Measurements from ENCODE around the gene MAP6. TPM values are rescaled to one million over a fixed set of nuclear protein-coding genes. Genes with fewer than 3 reads are reported as not detected.
A peak's percentile ranks its signal among the peaks of the same experiment; 100 is the strongest.

The MAP6 gene
- polyA plus RNA-seq, 1 donor, result 10.7 TPM

- DNase-seq (ENCODE audit: low read depth), result no peak
Measured at GRCh38 chr11:75667255-75667830, 1.5 kb downstream of the MAP6 start.

- no peak for DNase-seq (ENCODE audit: low read depth)
Measured at GRCh38 chr11:75665990-75666389, 2.8 kb downstream of the MAP6 start.

- DNase-seq (ENCODE audit: low read depth), result no peak
Measured at GRCh38 chr11:75665126-75665525, 3.7 kb downstream of the MAP6 start.

GRCh38 chr11:75664389-75664788, 4.4 kb downstream of the MAP6 start:
- no peak for DNase-seq (ENCODE audit: low read depth)

GRCh38 chr11:75663808-75664207, 5.0 kb downstream of the MAP6 start:
- DNase-seq (ENCODE audit: low read depth), result no peak

- DNase-seq (ENCODE audit: low read depth), result no peak
Measured at GRCh38 chr11:75659836-75660235, 9.0 kb downstream of the MAP6 start.

- DNase-seq (ENCODE audit: low read depth), result no peak
Measured at GRCh38 chr11:75656044-75656727, 12.7 kb downstream of the MAP6 start.

GRCh38 chr11:75655605-75656004, 13.2 kb downstream of the MAP6 start:
- DNase-seq (ENCODE audit: low read depth), result no peak

- no peak for DNase-seq (ENCODE audit: low read depth)
Measured at GRCh38 chr11:75654314-75654713, 14.5 kb downstream of the MAP6 start.

- no peak for DNase-seq (ENCODE audit: low read depth)
Measured at GRCh38 chr11:75653532-75653931, 15.3 kb downstream of the MAP6 start.

- no peak for DNase-seq (ENCODE audit: low read depth)
Measured at GRCh38 chr11:75652936-75653335, 15.9 kb downstream of the MAP6 start.

GRCh38 chr11:75651218-75651617, 17.6 kb downstream of the MAP6 start:
- DNase-seq (ENCODE audit: low read depth), result no peak

- no peak for DNase-seq (ENCODE audit: low read depth)
Measured at GRCh38 chr11:75650167-75650723, 18.6 kb downstream of the MAP6 start.

GRCh38 chr11:75644946-75645345, 23.9 kb downstream of the MAP6 start:
- DNase-seq (ENCODE audit: low read depth), result no peak

GRCh38 chr11:75644370-75644769, 24.5 kb downstream of the MAP6 start:
- no peak for DNase-seq (ENCODE audit: low read depth)

- DNase-seq (ENCODE audit: low read depth), result no peak
Measured at GRCh38 chr11:75642402-75643113, 26.3 kb downstream of the MAP6 start.

GRCh38 chr11:75639762-75640181, 29.1 kb downstream of the MAP6 start:
- peak; percentile 48 for DNase-seq (ENCODE audit: low read depth)

- no peak for DNase-seq (ENCODE audit: low read depth)
Measured at GRCh38 chr11:75637998-75638397, 30.8 kb downstream of the MAP6 start.

GRCh38 chr11:75635066-75635862, 33.6 kb downstream of the MAP6 start:
- peak; percentile 73 for DNase-seq (ENCODE audit: low read depth)

GRCh38 chr11:75633409-75634066, 35.3 kb downstream of the MAP6 start:
- no peak for DNase-seq (ENCODE audit: low read depth)

- no peak for DNase-seq (ENCODE audit: low read depth)
Measured at GRCh38 chr11:75632962-75633361, 35.9 kb downstream of the MAP6 start.

Data from forelimb muscle (tissue), 1 donor.